HuH-7.5 (cell line): ENCODE results near the gene PSMD7.

Experiments used
- DNase-seq: peaks from one replicate; pipeline ENCODE4 v3.0.0; 2011; ENCODE audit warnings: low spot score

Gene PSMD7

GRCh38 chr16:74296432-74297144 lies at the start of gene PSMD7:
Gene PSMD7, plus strand, starts transcription at chr16:74296814. Its CDS starts 101 bp downstream, at chr16:74296915.
- DNase-seq = peak; percentile 78

DNA sequence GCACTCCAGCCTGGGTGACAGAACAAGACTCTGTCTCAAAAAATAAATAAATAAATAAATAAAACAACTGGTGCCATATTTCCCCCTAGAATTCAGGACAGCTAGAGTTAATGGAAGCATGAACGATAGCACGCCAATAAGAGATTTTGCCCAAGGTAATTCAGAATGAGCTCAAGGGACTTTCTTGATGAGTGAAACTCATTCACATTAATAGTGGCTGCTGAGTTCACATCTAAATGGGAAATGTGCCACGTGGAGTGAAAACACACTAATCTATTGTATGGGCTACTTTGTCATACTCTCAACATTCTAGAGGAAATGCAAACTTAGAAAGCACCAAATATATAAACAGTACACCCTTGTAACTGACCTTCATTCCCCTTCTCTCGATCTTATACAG lies 47.4 kb upstream of the PSMD7 start:
- DNase-seq = no peak

- DNase-seq = no peak
Observed at GRCh38 chr16:74249846-74250245, 46.8 kb upstream of the PSMD7 start.

GRCh38 chr16:74252329-74252728 lies 44.3 kb upstream of the PSMD7 start:
- no peak for DNase-seq

- DNase-seq = no peak
Observed at GRCh38 chr16:74253161-74253938, 43.3 kb upstream of the PSMD7 start.

- no peak for DNase-seq
Observed at GRCh38 chr16:74257061-74257460, 39.6 kb upstream of the PSMD7 start.

- no peak for DNase-seq
Observed at GRCh38 chr16:74261068-74261467, 35.5 kb upstream of the PSMD7 start.

DNA sequence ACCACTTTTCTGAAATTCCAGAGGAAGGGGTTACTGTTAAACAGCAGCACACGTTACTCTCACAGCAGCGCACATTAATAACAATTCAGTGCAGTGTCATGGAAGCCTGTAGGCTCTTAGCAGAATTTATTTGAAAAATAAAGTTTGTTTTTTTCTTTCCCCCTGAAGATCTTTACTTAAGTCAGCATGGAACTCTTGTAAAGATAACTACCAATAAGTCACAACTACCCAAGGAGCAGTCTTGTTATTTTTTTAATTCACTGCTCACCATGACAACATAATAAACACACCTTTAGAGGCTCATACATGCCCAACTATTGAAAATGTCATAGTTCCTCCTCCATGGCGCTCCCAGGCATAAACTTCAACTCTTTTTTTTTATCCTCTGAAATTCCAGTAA lies 31.8 kb upstream of the PSMD7 start:
- DNase-seq = no peak

GRCh38 chr16:74268372-74268782 lies 28.2 kb upstream of the PSMD7 start:
- DNase-seq = no peak

DNA sequence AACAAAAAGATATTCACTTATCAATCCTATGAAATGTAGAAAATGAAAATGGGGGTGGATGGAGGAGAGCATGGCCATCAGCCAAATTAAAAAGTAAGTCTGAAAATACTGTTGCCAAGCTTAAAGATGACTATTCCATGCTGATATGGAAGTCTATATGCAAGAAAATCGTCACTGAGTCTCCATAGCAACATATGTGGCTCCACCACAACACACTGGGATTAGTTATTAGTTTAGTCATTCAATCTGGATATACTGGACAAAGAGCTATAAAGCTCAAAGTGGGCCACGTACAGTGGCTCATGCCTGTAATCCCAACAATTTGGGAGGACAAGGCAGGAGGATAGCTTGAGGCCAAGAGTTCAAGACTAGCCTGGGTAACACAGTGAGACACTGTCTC lies 24.7 kb upstream of the PSMD7 start:
- DNase-seq = no peak

DNA sequence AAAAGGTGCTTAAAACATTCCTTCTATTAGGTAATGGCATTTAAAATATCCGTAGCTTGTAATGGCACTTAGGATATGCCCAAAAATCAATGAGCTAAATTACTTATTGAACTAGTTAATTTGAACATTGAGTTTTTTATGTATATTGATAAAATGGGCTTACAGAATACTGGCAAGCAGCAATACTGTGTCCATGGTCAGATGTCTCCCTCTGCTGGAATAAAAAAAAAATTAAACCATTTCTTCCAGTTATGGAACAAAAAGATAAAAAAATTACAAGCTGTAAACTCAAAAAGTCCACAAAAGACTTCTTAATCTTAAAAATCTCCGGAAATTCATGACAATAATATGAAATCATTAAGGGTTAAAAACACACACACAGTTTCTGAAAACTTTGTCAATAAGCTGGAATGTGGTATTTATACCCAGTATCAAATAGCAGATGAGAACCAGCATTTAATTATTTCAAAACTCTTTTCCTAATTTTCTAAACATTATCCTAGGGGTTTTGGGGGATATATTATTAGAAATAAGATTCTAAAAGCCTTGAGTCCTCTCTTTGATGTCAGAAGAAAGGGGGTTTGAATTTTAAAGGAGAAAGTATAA lies 21.5 kb upstream of the PSMD7 start:
- no peak for DNase-seq

- no peak for DNase-seq
Observed at GRCh38 chr16:74275711-74276110, 20.9 kb upstream of the PSMD7 start.

DNA sequence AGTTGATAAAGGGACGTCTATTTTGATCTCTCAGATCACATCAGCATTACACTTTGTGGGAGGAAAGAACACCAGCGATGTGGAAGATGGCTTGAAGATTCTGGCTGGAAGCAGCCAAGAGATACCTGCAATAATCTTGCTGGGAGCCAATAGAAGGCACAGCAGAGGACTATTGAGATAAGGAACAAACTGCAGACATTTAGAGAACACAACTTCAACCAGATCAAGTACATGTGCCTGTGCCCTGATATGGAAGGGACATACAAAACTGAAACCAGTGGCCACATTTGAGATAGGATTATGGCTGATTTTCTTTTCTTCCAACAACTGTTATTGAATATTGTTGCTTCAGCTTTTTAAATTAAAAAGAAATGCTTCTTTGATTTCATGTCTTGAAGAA lies 18.6 kb upstream of the PSMD7 start:
- no peak for DNase-seq

GRCh38 chr16:74279266-74279665 lies 17.3 kb upstream of the PSMD7 start:
- no peak for DNase-seq

GRCh38 chr16:74279805-74280204 lies 16.8 kb upstream of the PSMD7 start:
- no peak for DNase-seq

DNA sequence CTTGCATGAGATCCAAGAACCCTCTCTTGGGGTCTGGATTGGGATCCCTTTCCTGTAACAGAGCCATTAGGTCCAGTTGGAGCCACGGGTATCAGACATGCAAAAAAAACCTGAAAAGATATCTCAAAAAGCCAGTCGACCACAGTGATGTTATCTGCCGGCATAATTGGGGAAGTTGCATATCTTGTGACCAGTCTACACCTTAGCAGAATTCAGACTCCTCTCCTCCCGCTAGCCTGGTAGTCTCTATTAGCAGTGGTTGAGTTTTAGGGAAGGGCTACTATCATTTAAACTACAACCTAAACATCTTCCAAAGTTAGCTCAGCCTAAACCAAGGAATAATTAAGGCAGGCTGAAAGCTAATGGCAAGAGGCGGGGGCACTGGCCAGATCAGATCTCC lies 16.2 kb upstream of the PSMD7 start:
- no peak for DNase-seq

DNA sequence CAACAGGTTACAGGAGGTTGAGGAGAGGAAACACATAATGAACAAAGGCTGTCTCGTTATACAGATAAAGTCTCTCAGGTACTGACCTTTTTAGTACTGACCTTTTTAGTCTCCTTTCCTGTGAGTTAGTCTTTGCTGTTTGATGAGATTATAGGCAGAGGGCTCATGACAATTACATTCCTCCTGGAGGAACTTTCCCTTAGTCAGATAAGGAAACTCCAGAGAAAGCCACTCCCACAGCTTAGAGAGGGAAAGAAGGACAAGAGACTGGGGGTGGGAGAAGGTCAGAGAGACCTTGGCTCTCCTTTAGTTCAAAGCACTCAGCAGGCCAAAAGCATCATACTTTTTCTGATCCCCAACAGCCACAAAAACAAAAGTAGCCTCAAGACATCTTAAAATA lies 15.3 kb upstream of the PSMD7 start:
- DNase-seq = no peak

DNA sequence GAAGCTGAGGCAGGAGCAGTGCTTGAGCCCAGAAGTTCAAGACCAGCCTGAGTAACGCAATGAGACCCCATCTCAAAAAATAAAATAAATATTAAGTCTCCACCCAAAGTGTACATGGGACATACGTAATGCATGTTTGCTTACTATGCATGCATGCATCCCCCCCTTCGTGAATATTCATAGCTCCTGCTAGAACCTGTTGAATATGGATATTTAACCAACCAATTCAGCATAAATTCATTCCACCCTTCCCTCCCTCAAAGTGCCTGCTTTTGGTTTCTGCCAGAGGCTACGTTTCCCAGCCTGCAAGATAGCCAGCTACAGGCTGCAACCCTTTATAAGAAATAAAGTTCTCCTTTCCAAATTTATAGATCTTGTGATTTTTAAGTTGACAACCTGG lies 12.9 kb upstream of the PSMD7 start:
- no peak for DNase-seq

GRCh38 chr16:74288065-74288464 lies 8.5 kb upstream of the PSMD7 start:
- no peak for DNase-seq

DNA sequence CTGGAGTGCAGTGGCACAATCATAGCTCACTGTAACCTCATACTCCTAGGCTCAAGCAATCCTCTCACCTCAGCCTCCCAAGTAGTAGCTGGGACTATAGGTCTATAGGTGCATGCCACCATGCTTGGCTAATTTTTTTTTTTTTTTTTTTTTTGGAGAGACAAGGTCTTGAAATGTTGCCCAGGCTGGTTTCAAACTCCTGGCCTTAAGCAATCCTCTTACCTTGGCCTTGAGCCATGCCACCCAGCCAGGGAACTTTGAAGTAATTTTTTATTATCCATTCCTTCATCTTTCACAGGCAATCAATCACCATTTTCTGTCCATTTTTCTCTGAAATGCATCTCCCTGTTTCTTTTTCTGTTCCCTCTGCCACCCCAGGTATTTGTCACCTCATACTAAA lies 6.3 kb upstream of the PSMD7 start:
- no peak for DNase-seq

GRCh38 chr16:74291176-74291575 lies 5.4 kb upstream of the PSMD7 start:
- no peak for DNase-seq

- DNase-seq = no peak
Observed at GRCh38 chr16:74291577-74292208, 4.9 kb upstream of the PSMD7 start.

- DNase-seq = no peak
Observed at GRCh38 chr16:74296104-74296431, 546 bp upstream of the PSMD7 start.
